NCI-H748 (cell line): ENCODE measurements around the gene OXER1.

Experiments
- DNase-seq: peaks from one replicate; lab custom pipeline; 2025; ENCODE audit not compliant: unreplicated experiment; lab: John Stamatoyannopoulos, UW

The OXER1 gene, protein sequence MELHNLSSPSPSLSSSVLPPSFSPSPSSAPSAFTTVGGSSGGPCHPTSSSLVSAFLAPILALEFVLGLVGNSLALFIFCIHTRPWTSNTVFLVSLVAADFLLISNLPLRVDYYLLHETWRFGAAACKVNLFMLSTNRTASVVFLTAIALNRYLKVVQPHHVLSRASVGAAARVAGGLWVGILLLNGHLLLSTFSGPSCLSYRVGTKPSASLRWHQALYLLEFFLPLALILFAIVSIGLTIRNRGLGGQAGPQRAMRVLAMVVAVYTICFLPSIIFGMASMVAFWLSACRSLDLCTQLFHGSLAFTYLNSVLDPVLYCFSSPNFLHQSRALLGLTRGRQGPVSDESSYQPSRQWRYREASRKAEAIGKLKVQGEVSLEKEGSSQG

DNA sequence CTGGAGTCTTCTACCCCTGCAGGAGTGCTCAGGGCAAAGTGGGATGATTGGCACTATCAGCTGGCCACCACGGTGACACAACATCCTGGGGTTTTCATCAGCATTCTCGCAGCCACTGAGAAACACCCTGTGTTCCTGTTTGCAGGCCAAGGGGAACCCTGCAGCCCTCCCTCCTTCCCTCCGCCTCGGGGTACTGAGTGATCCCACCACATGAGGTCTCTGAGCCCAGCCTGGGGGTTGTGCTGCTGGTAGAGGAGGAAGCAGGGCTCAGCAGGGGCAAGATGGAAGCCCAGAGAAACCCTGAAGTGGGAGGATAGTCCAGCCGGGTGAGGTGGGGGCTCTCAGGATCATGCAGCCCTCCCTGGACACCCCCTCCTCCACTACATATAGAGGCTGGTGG is at the start of gene OXER1:
OXER1 (minus strand) TSS at position 40 of the 400 bp plus-strand sequence. CDS start 73 bp downstream, outside the sequence.
- DNase-seq: no peak

DNA sequence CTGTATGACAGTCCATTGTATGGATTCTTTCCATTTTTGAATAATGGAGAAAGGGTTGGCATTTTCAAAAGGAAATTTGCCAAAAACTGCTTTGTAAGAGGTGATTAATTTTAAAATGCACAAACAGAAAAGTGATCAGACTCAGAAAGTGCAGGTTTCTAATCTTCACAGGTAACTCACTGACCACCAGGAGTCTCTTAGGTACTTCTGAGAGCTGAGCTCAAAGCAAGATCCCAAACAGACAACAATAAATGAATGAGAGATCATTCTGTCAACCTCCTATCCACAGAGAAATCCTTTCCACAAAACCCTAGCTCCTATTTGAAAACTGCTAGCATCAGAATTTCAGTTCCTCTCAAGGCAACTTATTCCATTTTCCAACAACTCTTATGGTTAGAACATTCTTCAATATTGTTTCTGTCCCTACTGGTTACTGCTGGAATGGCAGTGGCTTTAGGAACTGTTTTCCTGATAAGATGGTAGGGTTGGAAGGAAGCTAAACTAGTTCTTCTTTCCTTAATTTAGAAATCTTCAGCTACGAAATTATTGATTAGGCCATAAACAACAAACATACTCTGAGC is 49.1 kb upstream of the OXER1 start:
- DNase-seq: peak; percentile 15

DNA sequence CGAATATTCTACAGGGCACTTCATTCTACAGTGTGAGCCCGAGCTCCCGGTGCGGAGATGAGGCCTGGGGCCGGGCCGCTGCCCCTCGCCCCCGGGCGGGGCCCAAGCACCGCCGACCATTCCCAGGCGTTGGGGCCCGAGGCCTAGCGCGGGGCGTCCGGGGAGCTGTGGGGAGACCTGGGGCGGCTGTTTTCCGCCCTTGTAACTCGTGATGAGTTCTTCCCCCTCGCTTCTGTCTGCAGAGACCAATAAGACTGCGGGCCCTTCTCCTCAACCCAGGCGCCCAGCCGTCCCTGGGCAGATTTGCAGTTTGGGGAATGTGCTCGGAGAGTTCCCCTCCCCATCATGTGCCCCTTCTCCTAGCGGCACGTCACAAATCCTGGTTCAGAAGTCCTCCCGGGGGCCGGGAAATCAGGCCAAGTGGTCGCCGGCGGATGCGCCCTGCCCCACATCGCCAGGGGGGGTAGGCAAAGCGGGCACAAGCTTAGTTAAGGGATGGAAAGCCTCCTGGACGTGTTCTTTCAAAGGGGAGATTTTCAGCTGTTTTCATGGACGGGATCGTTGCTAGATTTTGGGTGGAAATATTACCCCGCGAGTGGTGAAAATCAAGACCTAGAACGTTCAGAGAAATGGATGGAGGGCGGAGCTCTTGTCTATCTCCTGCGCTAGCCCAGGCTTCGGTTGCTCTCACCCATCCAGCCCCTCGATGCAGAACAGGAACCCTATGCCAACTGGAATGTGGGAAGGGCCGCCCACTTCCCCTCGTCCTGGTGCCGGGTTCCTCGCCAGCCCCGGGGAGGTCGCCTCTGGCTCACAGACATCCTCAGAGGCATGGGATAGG is 47.3 kb upstream of the OXER1 start:
- DNase-seq: peak; percentile 78

DNA sequence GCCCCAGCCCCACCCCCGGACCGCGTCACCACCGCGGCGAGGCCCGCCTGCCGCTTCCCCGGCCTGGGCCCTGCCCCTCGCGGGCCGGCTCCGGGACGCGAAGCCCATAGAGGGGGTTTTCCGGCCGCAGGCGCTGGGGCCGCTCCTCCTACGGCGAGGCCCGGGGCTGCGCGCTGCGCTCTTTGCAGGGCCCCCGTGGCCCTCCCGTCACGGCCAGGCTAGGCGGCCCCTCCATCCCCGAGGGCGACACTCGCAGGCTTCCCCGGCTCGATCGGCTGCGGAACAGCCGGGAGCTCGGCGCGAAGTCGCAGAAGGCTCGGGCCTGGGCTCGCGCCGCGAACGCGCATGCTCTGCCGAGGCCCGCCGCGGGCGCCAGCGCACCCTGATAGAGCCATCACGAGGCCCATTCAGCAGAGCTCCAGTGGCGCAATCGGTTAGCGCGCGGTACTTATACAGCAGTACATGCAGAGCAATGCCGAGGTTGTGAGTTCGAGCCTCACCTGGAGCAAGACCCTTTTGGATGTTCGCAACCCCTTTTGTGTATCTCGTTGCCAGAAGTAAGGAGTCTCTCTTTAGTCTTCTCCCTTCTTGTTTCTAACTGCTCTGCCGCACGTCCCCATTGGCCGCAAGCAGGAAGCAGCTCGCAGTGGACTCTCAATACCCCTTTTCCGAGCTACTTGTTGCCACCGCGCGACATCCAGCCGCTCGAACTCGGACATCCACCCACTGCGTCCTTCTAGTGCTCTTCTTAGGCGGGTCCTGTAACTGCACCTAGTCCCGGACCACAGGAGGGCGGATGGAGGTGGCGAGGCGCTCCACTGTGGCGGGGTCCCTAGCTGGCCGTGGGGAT is 46.4 kb upstream of the OXER1 start:
- DNase-seq: peak; percentile 90

DNA sequence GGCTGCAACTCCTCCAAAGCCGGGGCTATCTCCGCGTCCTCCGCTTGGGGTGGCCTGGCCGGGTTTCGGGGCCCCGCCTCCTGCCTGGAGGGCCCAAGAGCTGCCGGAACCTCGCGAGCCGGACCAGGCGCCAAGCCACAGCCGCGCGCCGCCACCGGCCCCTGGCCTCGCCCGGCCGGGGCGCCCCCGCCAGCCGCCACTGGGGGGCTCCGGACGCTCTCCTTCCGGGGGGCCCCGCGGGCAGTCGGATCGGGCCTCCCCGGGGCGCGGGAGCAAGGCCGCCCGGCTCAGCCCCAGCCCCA is 45.8 kb upstream of the OXER1 start:
- peak; percentile 81 for DNase-seq

DNA sequence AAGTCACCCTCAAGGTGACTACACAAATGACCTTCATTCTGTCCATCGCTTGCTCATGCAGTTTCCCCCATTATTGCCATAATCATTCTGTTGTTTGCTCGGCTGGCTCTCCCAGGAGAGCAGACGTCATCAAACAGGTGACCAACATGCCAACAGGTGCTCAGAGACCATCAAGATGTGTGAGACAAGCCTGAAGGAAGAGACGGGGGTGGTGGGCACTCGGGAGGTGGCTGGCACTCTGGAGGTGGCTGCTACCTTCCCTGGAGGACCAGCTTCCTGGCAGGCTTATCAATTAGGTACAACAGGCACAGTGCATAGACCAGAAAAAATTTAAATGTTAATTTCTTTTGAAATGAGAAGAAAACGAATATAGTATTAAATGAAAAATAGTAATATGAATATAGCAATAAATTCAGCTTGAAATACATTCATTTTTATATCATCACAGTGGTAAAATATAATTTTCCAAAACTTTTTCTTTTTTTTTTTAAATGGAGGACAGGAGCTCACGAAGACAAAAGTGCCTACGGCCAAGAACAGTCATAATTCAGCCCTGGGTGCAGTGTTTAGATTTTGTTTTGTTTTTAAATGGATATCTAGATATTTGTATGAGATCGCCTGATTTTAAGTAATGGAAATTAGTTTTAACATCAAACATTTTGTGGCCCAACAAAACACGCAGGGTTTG is 45.3 kb upstream of the OXER1 start:
- peak; percentile 81 for DNase-seq

DNA sequence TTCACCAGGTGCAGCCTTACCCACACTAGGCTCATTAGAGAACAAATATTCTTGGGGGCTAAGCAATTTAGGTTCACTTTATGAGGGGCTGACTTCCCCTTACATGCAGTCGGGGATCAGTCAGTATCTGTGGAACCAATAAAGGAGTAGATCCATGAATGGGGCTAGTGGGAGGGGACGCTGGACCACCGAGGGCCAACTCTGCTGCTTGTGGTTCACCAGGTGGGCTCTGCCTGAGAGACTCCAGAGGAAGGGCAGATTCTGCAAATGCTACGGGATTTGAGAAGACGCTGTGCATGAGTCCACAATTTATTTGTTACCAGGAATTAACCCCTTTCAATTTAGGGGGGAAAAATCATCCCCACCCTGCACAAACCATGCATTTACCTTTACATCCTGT is 44.4 kb upstream of the OXER1 start:
- no peak for DNase-seq

DNA sequence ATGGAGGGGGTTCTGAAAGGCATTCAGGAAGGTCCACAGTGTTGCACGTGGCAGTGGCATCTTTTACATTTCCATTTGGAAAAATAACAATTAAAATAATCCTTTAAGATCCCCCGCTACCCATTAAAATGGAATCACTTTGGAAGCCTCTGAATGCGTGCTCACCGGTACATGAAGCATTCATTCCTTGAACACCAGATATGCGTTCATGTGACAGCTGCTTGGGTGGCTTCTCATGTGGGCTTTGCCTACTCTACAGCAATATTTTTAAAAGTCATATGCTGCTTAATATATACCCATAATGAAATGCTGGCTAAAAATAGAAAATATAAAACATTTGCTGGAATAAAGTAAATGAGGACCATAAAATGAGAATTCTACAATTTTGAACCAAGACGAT is 42.9 kb upstream of the OXER1 start:
- no peak for DNase-seq

DNA sequence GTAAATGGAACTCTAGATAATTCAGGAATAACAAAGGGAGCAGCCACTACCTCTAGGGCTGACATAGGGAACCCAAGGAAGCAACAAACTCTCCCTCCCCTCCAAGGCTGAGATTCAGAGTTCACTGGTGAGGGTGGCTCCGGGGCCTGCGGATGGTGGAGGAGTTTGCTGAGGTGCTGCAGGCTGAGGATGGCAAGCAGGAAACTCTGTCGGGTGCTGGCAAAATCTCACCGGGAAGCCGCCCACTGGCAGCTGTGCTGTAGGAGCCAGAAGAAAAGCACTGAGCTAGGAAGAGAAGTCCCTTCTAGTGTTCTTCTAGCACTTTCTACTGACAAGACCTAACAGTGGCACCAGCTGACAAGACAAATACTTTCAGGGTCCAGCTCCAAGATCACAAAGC is 41.0 kb upstream of the OXER1 start:
- DNase-seq: no peak

DNA sequence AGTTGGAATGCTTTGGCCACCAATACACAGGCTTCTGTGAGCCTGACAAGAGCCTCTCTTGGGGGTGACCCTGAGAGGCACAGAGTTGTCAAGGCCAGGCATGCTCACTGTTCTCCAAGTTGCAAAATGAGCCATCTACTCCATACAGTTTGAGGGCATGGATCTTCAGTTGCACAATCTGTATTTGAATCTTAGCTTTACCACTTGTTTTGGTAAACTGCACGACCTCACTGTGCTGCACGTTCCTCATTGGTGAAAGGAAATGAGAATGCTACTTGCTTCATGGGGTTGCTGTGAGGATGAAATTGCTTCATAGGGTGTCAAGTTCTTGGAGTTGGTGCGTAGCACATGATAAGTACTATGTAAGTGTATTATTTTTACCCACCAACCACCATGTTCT is 40.4 kb upstream of the OXER1 start:
- DNase-seq: no peak

DNA sequence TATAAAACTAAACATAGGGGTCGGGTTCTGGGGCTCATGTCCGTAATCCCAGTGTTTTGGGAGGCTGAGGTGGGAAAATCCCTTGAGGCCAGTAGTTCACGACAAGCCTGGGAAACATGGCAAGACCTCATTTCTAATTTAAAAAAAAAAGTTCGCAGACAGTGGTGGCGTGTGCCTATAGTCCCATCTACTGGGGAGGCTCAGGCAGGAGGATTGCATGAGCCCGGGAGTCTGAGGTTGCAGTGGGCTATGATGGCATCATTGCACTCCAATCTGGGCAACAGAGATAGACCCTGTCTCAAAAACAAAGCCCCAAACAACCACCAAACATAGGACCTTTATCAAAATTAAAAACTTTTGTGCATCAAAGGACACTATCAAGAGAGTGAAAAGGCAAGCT is 38.2 kb upstream of the OXER1 start:
- no peak for DNase-seq

DNA sequence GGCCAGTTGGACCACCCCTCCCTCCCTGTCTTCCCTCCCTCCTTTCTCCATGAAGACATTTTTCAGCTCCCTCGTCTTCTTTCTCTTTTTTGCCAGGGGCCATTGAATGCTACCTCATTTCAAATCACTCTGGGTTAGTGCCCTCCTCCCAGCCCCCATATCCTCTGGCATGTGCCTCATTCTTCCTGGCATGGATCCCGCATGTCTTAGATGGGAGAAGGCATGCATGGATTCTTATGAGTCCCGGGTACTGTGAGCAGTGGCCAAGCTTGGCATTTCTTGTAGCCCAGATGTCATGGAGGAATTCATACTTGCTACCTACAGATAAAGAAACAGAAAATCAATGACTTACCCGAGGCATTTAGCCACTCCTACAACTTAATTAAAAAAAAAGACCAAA is 37.4 kb upstream of the OXER1 start:
- DNase-seq: no peak

DNA sequence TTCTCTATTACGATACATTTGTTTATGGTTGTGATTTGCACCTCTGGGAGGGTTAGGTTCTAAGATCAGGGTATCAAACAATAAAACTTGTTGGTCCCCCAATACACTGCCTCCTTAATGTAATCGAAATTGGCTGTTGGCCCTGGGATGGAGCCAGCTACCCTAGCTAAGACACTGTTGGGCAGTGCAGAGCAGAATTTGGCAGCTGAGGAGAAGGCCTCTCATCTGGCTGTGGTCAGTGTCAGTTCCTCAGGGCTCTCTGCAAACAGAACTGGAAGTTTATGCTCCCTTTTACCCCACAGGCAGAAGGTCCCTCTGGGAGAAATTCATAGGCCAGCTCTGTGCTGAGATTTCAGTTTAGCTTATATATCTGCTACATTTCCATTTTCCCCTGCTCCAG is 37.0 kb upstream of the OXER1 start:
- DNase-seq: no peak

DNA sequence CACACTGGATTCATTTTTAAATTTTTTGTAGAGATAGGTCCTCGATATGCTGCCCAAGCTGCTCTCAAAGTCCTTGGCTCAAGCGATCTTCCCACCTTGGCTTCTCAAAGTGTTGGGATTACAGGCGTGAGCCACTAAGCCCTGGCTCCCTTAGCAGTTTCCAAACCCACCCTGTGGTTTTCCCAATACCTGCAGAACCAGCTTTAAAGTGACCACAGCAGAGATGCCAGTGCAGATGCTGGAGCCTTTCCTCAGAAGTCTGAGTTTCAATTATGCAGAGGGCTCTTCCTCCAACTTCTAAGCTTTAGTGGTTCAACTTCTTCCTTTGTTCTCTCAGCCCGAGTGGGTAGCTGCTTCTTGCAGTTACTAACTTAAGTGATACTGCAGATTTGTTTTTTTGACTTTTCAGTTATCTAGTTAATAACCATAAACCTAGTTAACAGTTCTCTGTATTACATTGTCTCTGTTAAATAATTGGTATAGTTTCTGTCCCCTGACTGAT is 36.6 kb upstream of the OXER1 start:
- DNase-seq: no peak

DNA sequence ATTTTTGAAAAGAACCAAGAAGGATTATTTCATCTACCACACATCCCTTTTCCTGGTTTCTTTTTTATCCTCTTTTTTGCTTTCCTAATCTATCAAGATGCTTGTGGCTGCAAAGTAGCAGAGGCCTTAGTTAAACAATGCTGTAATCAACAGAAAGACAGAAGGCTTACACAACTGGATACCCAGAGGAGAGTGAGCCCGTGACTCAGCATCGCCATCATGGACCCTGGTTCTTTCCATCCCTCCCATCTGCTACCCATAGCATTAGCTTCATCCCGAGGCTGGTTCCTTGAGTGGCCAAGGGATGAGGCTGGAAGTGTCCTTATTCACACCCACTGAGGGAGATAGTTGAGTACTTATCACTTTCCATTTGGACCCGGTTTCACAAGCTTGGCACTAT is 35.9 kb upstream of the OXER1 start:
- DNase-seq: no peak

DNA sequence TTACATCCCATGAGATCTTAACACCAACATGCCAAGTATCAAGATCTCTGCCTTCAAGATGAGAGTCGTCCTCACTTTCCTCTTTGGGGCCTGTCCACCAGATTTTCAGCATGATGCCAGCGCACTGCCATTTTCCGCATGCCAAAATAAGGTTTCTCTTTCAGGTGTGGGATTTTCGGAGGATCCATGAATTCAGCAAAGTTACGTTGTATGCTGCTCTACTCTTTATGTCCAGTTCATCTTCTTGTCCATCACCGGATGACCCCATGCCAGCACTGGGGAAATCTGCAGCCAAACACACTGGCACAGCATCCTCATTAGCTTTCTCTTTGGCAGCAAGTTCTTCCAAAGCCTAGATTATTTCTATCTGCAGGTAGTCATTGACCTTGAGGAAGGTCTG is 33.3 kb upstream of the OXER1 start:
- DNase-seq: no peak

DNA sequence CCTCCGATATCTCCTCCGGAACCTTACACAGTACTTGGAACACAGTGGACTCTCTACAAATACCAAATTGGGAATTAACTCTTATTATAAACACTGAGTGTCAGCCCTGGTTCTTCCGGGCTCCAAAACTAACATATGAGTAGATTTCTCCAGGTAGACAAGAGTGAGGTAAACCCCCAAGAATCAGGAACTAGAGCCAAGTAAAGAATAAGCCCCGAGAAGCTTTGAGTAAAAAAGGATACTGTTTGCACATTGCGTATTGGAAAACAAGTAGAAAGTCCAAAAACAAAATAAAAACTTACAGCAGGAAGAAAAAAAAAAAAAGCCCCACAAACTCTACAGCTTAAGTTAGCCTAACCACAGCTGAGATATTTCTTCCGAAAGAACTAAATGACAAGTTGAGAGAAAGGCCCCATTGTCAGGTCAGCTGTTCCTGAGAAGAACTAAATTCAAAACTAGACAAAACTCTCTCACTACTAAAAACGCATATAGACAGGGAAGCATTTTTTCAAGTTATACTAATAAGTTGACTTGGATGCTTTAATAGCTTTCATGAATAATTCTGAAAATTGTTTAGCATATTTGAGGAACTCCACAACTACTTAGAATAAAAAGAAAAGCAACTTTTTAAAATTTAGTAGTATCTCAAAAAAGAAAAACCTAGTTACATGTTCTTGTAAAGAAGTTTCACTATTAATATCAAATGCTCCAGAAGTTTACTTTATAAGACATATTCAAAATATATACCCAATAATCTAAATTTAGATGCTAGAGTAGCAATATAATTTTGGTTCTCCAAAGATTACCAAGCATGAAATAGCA is 32.7 kb upstream of the OXER1 start:
- no peak for DNase-seq

DNA sequence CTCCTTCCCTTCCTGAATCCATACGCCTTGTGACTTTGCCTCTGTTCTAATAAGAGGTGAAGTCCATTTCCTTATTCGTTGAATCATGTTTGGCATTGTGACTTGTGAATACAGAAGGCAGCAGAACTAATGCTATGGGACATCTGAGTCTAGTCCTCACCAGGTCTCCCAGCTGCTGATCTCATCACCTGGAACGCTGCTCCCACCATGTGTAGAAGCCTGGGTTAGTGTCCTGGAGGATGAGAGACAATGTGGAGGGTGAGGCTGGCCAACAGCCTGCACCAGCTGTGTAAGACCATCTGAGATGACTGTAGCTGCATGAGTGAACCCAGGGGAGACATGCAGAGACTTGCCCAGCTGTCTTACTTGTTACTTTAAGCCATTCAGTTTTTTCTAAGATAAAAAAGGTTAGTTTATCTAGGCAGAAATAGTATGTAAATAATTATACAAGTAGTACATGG is 31.9 kb upstream of the OXER1 start:
- DNase-seq: no peak

DNA sequence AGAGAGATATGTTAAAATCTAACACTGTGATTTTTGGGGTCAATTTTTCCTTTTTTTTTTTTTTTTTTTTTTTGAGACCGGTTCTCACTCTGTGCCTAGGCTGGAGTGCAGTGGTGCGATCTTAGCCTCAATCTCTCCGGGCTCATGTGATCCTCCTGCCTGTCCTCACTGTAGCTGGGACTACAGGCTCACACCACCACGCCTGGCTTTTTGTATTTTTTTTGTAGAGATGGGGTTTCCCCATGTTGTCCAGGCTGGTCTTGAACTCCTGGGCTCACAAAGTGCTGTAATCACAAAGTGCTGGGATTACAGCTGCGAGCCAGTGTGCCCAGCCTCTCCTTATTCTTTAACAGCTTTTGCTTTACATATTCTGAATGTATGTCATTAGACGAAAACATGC is 31.3 kb upstream of the OXER1 start:
- DNase-seq: no peak
